MCF 10A (cell line): ENCODE measurements around the gene USP10. TPM values are rescaled to one million over a fixed set of nuclear protein-coding genes. Genes with fewer than 3 reads are reported as not detected.

ENCODE experiments used
- BruUV-seq: library from RNA; stranded (reverse); fragments of 400-500 nt; replicated peaks from 2 replicates; lab custom pipeline; 2021; lab: Mats Ljungman, UMichigan
- CTCF ChIA-PET: fragments of 300-600 bp; sonication (Branson Sonifier 250); formaldehyde crosslinking; extraction: SDS; loops from one replicate; lab custom pipeline; 2021; ENCODE audit warnings: antibody characterized with exemption, inconsistent platforms; lab: Yijun Ruan, JAX
- POLR2A ChIA-PET: fragments of 300-600, 350-650 bp; sonication (Branson Sonifier 250); formaldehyde crosslinking; extraction: SDS; loops from one replicate; lab custom pipeline; 2020; ENCODE audit warnings: antibody characterized with exemption, inconsistent platforms; lab: Yijun Ruan, JAX
- DNase-seq: peaks from one replicate; pipeline ENCODE4 v3.0.0-alpha.2; 2018; ENCODE audit not compliant: unreplicated experiment
- H3K27ac Mint-ChIP-seq: one replicate; pipeline ENCODE4 v1.8.0; 2022; ENCODE audit warnings: mild to moderate bottlenecking, low read depth, mixed read lengths; ENCODE audit not compliant: unreplicated experiment
- H3K27me3 Mint-ChIP-seq: one replicate; pipeline ENCODE4 v1.8.0; 2022; ENCODE audit warnings: mixed read lengths; ENCODE audit not compliant: insufficient read depth, unreplicated experiment
- H3K36me3 Mint-ChIP-seq: one replicate; pipeline ENCODE4 v1.8.0; 2022; ENCODE audit warnings: mild to moderate bottlenecking, moderate library complexity, mixed read lengths; ENCODE audit not compliant: insufficient read depth, unreplicated experiment
- H3K4me1 Mint-ChIP-seq: one replicate; pipeline ENCODE4 v1.8.0; 2022; ENCODE audit warnings: mixed read lengths; ENCODE audit not compliant: insufficient read depth, unreplicated experiment
- H3K4me3 Mint-ChIP-seq: one replicate; pipeline ENCODE4 v1.8.0; 2022; ENCODE audit warnings: mild to moderate bottlenecking, moderate library complexity, mixed read lengths; ENCODE audit not compliant: unreplicated experiment
- H3K9me3 Mint-ChIP-seq: one replicate; pipeline ENCODE4 v1.8.0; 2022; ENCODE audit warnings: mixed read lengths; ENCODE audit not compliant: unreplicated experiment
- CTCF ChIP-seq: fragments of 200-600 bp; IDR thresholded peaks from one replicate; pipeline ENCODE4 v1.8.0; 2022; ENCODE audit warnings: antibody characterized with exemption, mild to moderate bottlenecking; ENCODE audit not compliant: unreplicated experiment
- intact Hi-C: fragments of 100-400 bp; cut with micrococcal nuclease; formaldehyde crosslinking; loops from 2 replicates; pipeline ENCODE4 v1.14.1; 2022
- total RNA-seq: library from RNA; stranded (reverse); gene quantifications from 2 replicates; pipeline ENCODE4 v1.2.3, GENCODE V29; 2022

USP10 gene
- total RNA-seq, 1 experiment from 2014 or later: 129 TPM

GRCh38 chr16:84759061-84759460, 59.3 kb downstream of the USP10 start:
- BruUV-seq: no TSS peak
- POLR2A ChIA-PET: interaction anchor here (1.6 kb wide), 1 partner anchor 14 kb away, joined by 3 read pairs; no protein-coding TSS in a partner anchor
- intact Hi-C loops: loop anchor here (10.0 kb wide), 1 partner anchor 326 kb away; no protein-coding TSS in a partner anchor
- no peaks in the 10 kb centered on the region for H3K4me1 Mint-ChIP-seq
- no peak for TF ChIP-seq CTCF
- H3K4me3 Mint-ChIP-seq: no peak overlapping the region
- H3K36me3 Mint-ChIP-seq: peaks cover 61% of the 10 kb centered on the region
- no peak for DNase-seq
- H3K9me3 Mint-ChIP-seq: no peaks in the 10 kb centered on the region
- no peak overlapping the region for H3K27ac Mint-ChIP-seq
- CTCF ChIA-PET: interaction anchor here (0.6 to 4.8 kb wide), 6 partner anchors 14 to 262 kb away, joined by 3 to 25 read pairs (median 6); no protein-coding TSS in a partner anchor
- no peaks in the 10 kb centered on the region for H3K27me3 Mint-ChIP-seq

GRCh38 chr16:84759906-84760305, 60.1 kb downstream of the USP10 start:
- H3K36me3 Mint-ChIP-seq: peaks cover 62% of the 10 kb centered on the region
- no peak overlapping the region for H3K4me3 Mint-ChIP-seq
- no peak overlapping the region for H3K27ac Mint-ChIP-seq
- ChIA-PET POLR2A (interaction anchor here (0.6 kb wide), 1 partner anchor 76 kb away, joined by 3 read pairs; no protein-coding TSS in a partner anchor), CTCF (interaction anchor here (0.5 to 4.8 kb wide), 6 partner anchors 13 to 211 kb away, joined by 3 to 25 read pairs (median 6); no protein-coding TSS in a partner anchor)
- no peaks in the 10 kb centered on the region for H3K27me3 Mint-ChIP-seq
- no peak for TF ChIP-seq CTCF
- no peak for DNase-seq
- H3K9me3 Mint-ChIP-seq: no peaks in the 10 kb centered on the region
- intact Hi-C loops: loop anchor here (10.0 kb wide), 1 partner anchor 325 kb away; no protein-coding TSS in a partner anchor
- BruUV-seq: no TSS peak
- H3K4me1 Mint-ChIP-seq: no peaks in the 10 kb centered on the region

GRCh38 chr16:84761448-84762368, 61.9 kb downstream of the USP10 start:
- BruUV-seq: no TSS peak
- intact Hi-C loops: no loop called here
- no peak overlapping the region for H3K4me3 Mint-ChIP-seq
- H3K36me3 Mint-ChIP-seq: peaks cover 75% of the 10 kb centered on the region
- POLR2A ChIA-PET: interaction anchor here (0.5 to 1.3 kb wide), 3 partner anchors 9 to 35 kb away, joined by 3 to 5 read pairs (median 3); no protein-coding TSS in a partner anchor
- no peaks in the 10 kb centered on the region for H3K4me1 Mint-ChIP-seq
- H3K27ac Mint-ChIP-seq: no peak overlapping the region
- no peak for TF ChIP-seq CTCF
- no peak for DNase-seq
- H3K27me3 Mint-ChIP-seq: no peaks in the 10 kb centered on the region
- no peaks in the 10 kb centered on the region for H3K9me3 Mint-ChIP-seq
- CTCF ChIA-PET: interaction anchor here (0.6 to 4.8 kb wide), 3 partner anchors 10 to 210 kb away, joined by 3 to 25 read pairs (median 4); no protein-coding TSS in a partner anchor

- no peak for DNase-seq
- no TSS peak for BruUV-seq
- intact Hi-C loops: no loop called here
- ChIA-PET POLR2A (no interaction called here), CTCF (interaction anchor here (1.2 to 4.8 kb wide), 2 partner anchors 25 to 208 kb away, joined by 4 to 25 read pairs; no protein-coding TSS in a partner anchor)
- H3K36me3 Mint-ChIP-seq: peaks cover 80% of the 10 kb centered on the region
- no peaks in the 10 kb centered on the region for H3K4me1 Mint-ChIP-seq
- no peak for TF ChIP-seq CTCF
- no peak overlapping the region for H3K4me3 Mint-ChIP-seq
- no peaks in the 10 kb centered on the region for H3K9me3 Mint-ChIP-seq
- H3K27ac Mint-ChIP-seq: no peak overlapping the region
- H3K27me3 Mint-ChIP-seq: no peaks in the 10 kb centered on the region
These were observed 63.4 kb downstream of the USP10 start for GRCh38 chr16:84763164-84763563.
